Transverse colon (tissue), 4 donors: Measurements from ENCODE around the gene DGKZ.
"Not testable (repeated sequence)": the region's sequence is repeated elsewhere in the genome, so short reads cannot be mapped to it uniquely, and the experiment has no call there.

Source experiments
- CTCF ChIP-seq, 5 experiments: fragments of 200-600 bp in 3 of 5; fragments of 450-650 bp in 2 of 5; sonication (generic) in 3 of 5; IDR thresholded peaks; 1 replicate in 2 of 5; 2 replicates in 3 of 5; pipeline ENCODE4 v1.5.1; 2016 to 2017; ENCODE audit warnings: antibody characterized with exemption in 5 of 5, inconsistent platforms in 3 of 5, mild to moderate bottlenecking in 2 of 5, moderate library complexity in 1 of 5
- EP300 ChIP-seq: sonication (generic); formaldehyde crosslinking; IDR thresholded peaks from one replicate; pipeline ENCODE4 v1.6.1; 2017; ENCODE audit warnings: antibody characterized with exemption, low read depth
- POLR2A ChIP-seq: fragments of 450-650 bp; IDR thresholded peaks from one replicate; pipeline ENCODE4 v1.6.1; 2016; ENCODE audit warnings: antibody characterized with exemption, mild to moderate bottlenecking, moderate library complexity
- POLR2AphosphoS5 ChIP-seq, 3 donors: sonication (generic); formaldehyde crosslinking; IDR thresholded peaks; one replicate each; pipeline ENCODE4 v1.6.1; 2016; ENCODE audit warnings: antibody characterized with exemption in 3 of 3

- TF ChIP-seq CTCF (IDR thresholded peaks at IDR 0.05); POLR2A; POLR2AphosphoS5 (IDR thresholded peaks at IDR 0.05); EP300: not testable (repeated sequence)
Observed at GRCh38 chr11:46304036-46304435, 43.2 kb upstream of the DGKZ start.
